Parathyroid adenoma (tissue), 2 donors: ENCODE results near the gene KRT6B.

Source experiments
- H2AFZ ChIP-seq: fragments of 300-600 bp; sonication (generic); one replicate; pipeline ENCODE4 v1.7.0; 2017; ENCODE audit warnings: antibody characterized with exemption, mild to moderate bottlenecking
- H3K27ac ChIP-seq: fragments of 300-600 bp; sonication (generic); one replicate; pipeline ENCODE4 v1.7.0; 2017
- H3K27me3 ChIP-seq: fragments of 300-600 bp; sonication (generic); one replicate; pipeline ENCODE4 v1.7.0; 2017; ENCODE audit warnings: low read length; ENCODE audit not compliant: control insufficient read depth, insufficient read depth
- H3K36me3 ChIP-seq: fragments of 300-600 bp; sonication (generic); one replicate; pipeline ENCODE4 v1.7.0; 2017; ENCODE audit warnings: low read length; ENCODE audit not compliant: control insufficient read depth, insufficient read depth
- H3K4me1 ChIP-seq: fragments of 300-600 bp; sonication (generic); one replicate; pipeline ENCODE4 v1.7.0; 2017; ENCODE audit warnings: control low read depth
- H3K4me2 ChIP-seq: fragments of 300-600 bp; sonication (generic); one replicate; pipeline ENCODE4 v1.7.0; 2017; ENCODE audit warnings: low read length
- H3K4me3 ChIP-seq: fragments of 300-600 bp; sonication (generic); one replicate; pipeline ENCODE4 v1.7.0; 2017; ENCODE audit warnings: low read depth, low read length
- H3K79me2 ChIP-seq: fragments of 300-600 bp; sonication (generic); one replicate; pipeline ENCODE4 v1.7.0; 2017; ENCODE audit warnings: control low read depth
- H3K9ac ChIP-seq: fragments of 300-600 bp; sonication (generic); one replicate; pipeline ENCODE4 v1.7.0; 2017; ENCODE audit warnings: mild to moderate bottlenecking
- H3K9me3 ChIP-seq: fragments of 300-600 bp; sonication (generic); one replicate; pipeline ENCODE4 v1.7.0; 2017; ENCODE audit warnings: low read length; ENCODE audit not compliant: control insufficient read depth
- CTCF ChIP-seq: fragments of 300-600 bp; sonication (generic); IDR thresholded peaks from one replicate; pipeline ENCODE4 v1.7.0; 2017; ENCODE audit warnings: antibody characterized with exemption, mild to moderate bottlenecking
- donor health status: primary hyperparathyroidism.

KRT6B gene

GRCh38 chr12:52401526-52401925, 50.4 kb downstream of the KRT6B start:
- Histone ChIP-seq H2AFZ (no peak overlapping the region), H3K27me3 (no peaks in the 10 kb centered on the region), H3K27ac (no peak overlapping the region), H3K4me2 (no peak overlapping the region), H3K4me3 (no peak overlapping the region), H3K36me3 (no peaks in the 10 kb centered on the region), H3K4me1 (no peaks in the 10 kb centered on the region), H3K79me2 (no peaks in the 10 kb centered on the region), H3K9ac (no peak overlapping the region), H3K9me3 (no peaks in the 10 kb centered on the region)
- TF ChIP-seq CTCF = no peak

DNA sequence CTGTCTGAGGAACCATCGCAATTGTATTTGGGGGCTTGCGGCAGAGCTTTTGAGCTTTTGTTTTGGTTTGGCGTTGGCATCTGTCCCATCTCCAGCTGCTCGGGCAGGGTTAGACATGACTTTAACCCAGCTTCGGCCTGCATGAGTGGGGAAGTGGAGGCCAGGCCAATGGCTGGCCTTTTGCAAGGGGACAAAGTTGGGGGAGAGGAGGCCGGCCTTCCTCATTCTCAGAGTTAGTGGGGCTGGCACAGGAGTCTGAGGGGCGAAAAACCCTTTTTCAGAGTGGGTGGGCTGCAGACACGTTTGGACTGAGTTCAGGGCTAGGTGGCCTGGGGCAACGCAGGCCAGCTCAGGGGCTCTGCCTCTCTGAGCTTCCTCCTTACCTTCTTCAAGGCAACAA, 51.0 kb downstream of the KRT6B start:
- no peak overlapping the region for H3K27ac ChIP-seq
- H3K4me2 ChIP-seq = no peak overlapping the region
- H3K4me1 ChIP-seq = no peaks in the 10 kb centered on the region
- no peak overlapping the region for H2AFZ ChIP-seq
- H3K27me3 ChIP-seq = no peaks in the 10 kb centered on the region
- no peak overlapping the region for H3K4me3 ChIP-seq
- H3K36me3 ChIP-seq = no peaks in the 10 kb centered on the region
- H3K9me3 ChIP-seq = no peaks in the 10 kb centered on the region
- TF ChIP-seq CTCF = no peak
- H3K9ac ChIP-seq = no peak overlapping the region
- no peaks in the 10 kb centered on the region for H3K79me2 ChIP-seq

DNA sequence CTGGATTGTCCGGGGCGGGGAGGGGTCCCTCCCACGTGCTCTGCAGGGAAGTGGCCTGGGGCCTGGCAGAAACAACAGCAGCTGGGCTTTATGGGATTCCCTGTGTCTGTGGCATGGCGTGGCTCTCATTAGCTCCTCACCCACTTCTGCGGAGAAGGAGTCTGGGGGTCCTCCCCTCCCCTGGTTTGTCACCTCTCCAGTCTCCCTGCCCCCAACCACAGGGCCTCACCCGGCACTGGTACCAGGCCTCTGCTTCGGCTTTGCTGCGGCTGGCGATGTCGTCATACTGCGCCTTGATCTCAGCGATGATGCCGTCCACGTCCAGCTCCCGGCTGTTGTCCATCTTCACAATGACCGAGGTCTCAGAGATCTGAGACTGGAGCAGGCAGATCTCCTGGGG, 52.2 kb downstream of the KRT6B start:
- no peaks in the 10 kb centered on the region for H3K36me3 ChIP-seq
- TF ChIP-seq CTCF = no peak
- no peak overlapping the region for H3K4me2 ChIP-seq
- no peaks in the 10 kb centered on the region for H3K9me3 ChIP-seq
- H3K27me3 ChIP-seq = no peaks in the 10 kb centered on the region
- no peaks in the 10 kb centered on the region for H3K79me2 ChIP-seq
- no peak overlapping the region for H3K27ac ChIP-seq
- H3K4me3 ChIP-seq = no peak overlapping the region
- H3K4me1 ChIP-seq = no peaks in the 10 kb centered on the region
- no peak overlapping the region for H2AFZ ChIP-seq
- H3K9ac ChIP-seq = no peak overlapping the region

GRCh38 chr12:52398176-52398575, 53.8 kb downstream of the KRT6B start:
- Histone ChIP-seq H3K4me2 (no peak overlapping the region), H3K9ac (no peak overlapping the region), H3K36me3 (no peaks in the 10 kb centered on the region), H3K27me3 (no peaks in the 10 kb centered on the region), H3K4me1 (no peaks in the 10 kb centered on the region), H3K4me3 (no peak overlapping the region), H3K79me2 (no peaks in the 10 kb centered on the region), H3K9me3 (no peaks in the 10 kb centered on the region), H2AFZ (no peak overlapping the region), H3K27ac (no peak overlapping the region)
- TF ChIP-seq CTCF = no peak

- H3K36me3 ChIP-seq = no peaks in the 10 kb centered on the region
- no peak overlapping the region for H3K4me3 ChIP-seq
- no peaks in the 10 kb centered on the region for H3K9me3 ChIP-seq
- peaks cover under 1% of the 10 kb centered on the region for H3K4me1 ChIP-seq
- H3K9ac ChIP-seq = no peak overlapping the region
- H3K27ac ChIP-seq = no peak overlapping the region
- no peak overlapping the region for H2AFZ ChIP-seq
- no peak overlapping the region for H3K4me2 ChIP-seq
- TF ChIP-seq CTCF = no peak
- no peaks in the 10 kb centered on the region for H3K79me2 ChIP-seq
- H3K27me3 ChIP-seq = no peaks in the 10 kb centered on the region
These were observed 55.3 kb downstream of the KRT6B start for GRCh38 chr12:52396656-52397055.
